GM10266 (cell line): ENCODE results near the gene RELN.

ENCODE experiments used
- DNase-seq: peaks from one replicate; pipeline ENCODE4 v3.0.0; 2012; ENCODE audit errors: extremely low spot score
- CTCF ChIP-seq: IDR thresholded peaks from 2 replicates; pipeline ENCODE4 v1.5.1; 2012; ENCODE audit warnings: mild to moderate bottlenecking, low read depth; ENCODE audit not compliant: control insufficient read depth, insufficient read depth; ENCODE audit errors: missing control alignments

RELN gene

GRCh38 chr7:103637094-103637493 lies 352.4 kb downstream of the RELN start:
- DNase-seq = no peak
- TF ChIP-seq CTCF = no peak

GRCh38 chr7:103636153-103636552 lies 353.3 kb downstream of the RELN start:
- DNase-seq = no peak

GRCh38 chr7:103632972-103633371 lies 356.5 kb downstream of the RELN start:
- TF ChIP-seq CTCF = no peak
- DNase-seq = no peak

More at GRCh38 chr7:103636153-103636552, 353.3 kb downstream of the RELN start:
- TF ChIP-seq CTCF = no peak

GRCh38 chr7:103632005-103632639 lies 357.3 kb downstream of the RELN start:
- DNase-seq = no peak

GRCh38 chr7:103630318-103630717 lies 359.1 kb downstream of the RELN start:
- no peak for TF ChIP-seq CTCF
- DNase-seq = no peak

More at GRCh38 chr7:103632005-103632639, 357.3 kb downstream of the RELN start:
- TF ChIP-seq CTCF = no peak

- DNase-seq = no peak
Measured at GRCh38 chr7:103628742-103629141, 360.7 kb downstream of the RELN start.

More at GRCh38 chr7:103628742-103629141, 360.7 kb downstream of the RELN start:
- TF ChIP-seq CTCF = no peak
